HG03354 (cell line): Measurements from ENCODE around the gene NPIPA2.
"Not testable (repeated sequence)": the region's sequence is repeated elsewhere in the genome, so short reads cannot be mapped to it uniquely, and the experiment has no call there.

Experiments used
- ATAC-seq: cut with Tn5 transposase; IDR thresholded peaks from one replicate; pipeline ENCODE4 v1.9.1; 2021; ENCODE audit warnings: mild to moderate bottlenecking; ENCODE audit not compliant: unreplicated experiment, poor library complexity, severe bottlenecking

The NPIPA2 gene

DNA sequence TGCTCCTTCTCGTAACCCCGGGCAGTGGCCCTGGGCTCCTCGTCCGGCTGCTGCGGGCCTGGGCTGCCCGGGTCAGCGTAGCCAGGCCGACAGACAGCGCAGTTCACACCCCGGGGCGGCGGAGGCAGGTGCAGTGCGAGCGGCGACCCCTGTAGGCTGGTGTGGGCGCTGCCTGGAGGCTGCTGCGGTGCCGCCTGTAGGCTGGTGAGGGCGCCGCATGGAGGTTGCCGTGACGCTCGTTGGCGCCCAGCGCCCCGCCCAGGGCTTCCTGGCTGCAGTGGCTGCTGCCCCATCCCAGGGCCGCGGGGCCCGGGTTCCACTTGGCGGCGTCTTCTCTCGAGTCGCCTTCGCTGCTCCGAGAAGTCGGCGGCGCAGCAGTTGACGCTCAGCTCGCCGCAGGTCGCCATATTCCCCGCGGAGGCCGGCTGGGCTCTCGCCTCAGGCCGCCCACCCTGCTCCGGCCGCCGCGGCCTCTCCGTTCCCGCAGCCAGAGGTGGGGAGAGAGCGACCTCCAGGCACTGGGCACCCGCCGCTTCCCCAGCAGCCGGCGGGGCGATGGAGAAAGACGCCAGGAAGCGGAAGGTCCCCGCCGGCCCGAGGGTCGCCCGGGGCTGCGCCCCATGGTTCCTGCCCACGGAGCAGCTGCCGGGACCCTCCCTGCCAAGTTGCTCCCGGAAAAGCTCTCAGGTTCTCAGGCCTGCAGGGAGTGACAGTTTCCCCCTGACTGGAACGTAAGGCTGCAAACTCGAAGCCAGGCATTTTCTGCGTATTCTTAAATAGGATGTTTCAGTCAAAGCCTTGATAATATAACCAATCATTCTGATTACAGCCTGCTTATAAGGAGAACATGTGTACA, at the start of gene NPIPA2:
Gene NPIPA2, plus strand, starts transcription at position 261 of the 856 bp plus-strand sequence. CDS start 5,533 bp downstream, outside the sequence.
- peak; percentile 99 for ATAC-seq

GRCh38 chr16:14694129-14694528, 48.2 kb upstream of the NPIPA2 start, which contains the start of gene PLA2G10:
Gene PLA2G10, minus strand, starts transcription at chr16:14694308. Its CDS starts 79 bp downstream, at chr16:14694229.
- ATAC-seq = not testable (repeated sequence)

DNA sequence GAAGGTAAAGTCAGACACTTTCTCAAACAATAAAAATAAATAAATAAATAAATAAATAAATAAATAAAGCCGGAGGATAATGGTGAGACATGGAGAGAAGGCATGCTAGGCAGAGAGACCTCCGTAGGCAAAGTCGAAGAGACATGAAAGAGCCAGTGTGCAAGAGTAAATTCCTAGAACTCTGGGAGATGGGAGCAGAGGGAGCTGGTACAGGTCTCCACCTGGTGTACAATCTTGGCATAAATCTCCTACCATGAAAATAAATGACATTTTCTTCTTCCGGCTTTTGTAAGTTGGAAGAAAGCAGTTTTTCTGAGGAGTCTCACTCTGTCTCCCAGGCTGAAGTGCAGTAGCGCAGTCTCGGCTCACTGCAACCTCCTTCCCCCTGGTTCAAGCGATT, 40.5 kb upstream of the NPIPA2 start:
- not testable (repeated sequence) for ATAC-seq

GRCh38 chr16:14702672-14703071, 39.7 kb upstream of the NPIPA2 start:
- ATAC-seq = not testable (repeated sequence)

- ATAC-seq = peak; percentile 99
Observed at GRCh38 chr16:14703156-14704011, 38.9 kb upstream of the NPIPA2 start, which contains the start of gene NPIPA3. Gene NPIPA3, plus strand, starts transcription at chr16:14703411. Its CDS starts 5,533 bp downstream, at chr16:14708944.

DNA sequence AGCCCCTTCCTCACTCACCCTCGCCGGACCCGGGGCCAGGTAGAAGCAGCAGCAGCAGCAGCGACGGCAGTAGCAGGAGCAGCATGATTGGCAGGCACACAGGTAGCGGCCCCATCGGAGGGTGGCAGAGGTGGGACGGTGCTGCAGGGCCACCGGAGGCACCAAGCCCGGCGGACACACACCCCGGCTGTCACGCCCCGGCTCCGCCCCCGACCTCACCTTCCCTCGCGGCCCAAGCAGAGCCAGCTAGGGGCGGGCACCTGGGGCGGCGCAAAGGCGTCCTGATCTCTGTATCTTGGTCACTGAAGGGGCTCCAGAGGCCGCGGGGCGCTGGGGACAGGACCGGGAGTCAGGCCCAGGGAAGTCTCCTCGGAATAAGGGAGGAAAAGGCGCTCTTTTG, 9.1 kb upstream of the NPIPA2 start:
- not testable (repeated sequence) for ATAC-seq

- ATAC-seq = not testable (repeated sequence)
Observed at GRCh38 chr16:14740832-14741385, 1.4 kb upstream of the NPIPA2 start.

DNA sequence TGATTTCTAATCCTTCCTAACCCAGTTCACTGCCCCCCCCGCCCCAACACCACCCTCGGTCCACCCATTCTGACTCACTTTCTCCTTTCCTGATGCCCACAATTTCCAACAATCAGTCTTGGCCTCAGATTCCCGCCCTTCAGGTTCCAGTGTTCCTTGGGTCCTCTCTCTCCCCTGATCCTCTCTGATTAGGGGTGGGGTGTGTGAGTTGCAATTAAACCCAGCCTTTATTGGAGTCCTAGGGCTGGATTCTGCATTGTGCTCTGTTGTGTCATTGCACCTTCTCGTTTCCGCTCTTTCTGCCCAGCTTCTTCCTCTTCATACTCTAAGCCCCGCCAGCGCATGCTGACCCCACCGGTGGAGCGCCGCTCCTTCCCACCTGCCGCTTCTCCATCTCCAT, 539 bp upstream of the NPIPA2 start:
- ATAC-seq = not testable (repeated sequence)

- ATAC-seq = not testable (repeated sequence)
Observed at GRCh38 chr16:14773654-14774053, 31.3 kb downstream of the NPIPA2 start.

DNA sequence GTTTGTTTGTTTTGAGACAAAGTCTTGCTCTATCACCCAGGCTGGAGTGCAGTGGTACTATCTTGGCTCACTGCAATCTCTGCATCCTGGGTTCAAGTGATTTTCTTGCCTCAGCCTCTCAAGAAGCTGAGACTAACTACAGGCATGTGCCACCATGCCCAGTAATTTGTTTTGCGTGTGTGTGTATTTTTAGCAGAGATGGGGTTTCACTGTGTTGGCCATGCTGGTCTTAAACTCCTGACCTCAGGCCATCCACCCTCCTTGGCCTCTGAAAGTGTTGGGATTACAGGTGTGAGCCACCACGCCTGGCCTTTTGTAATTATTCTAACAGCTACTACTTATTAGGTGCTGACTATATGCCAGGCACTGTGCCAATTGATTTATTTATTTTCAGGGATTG, 33.3 kb downstream of the NPIPA2 start:
- not testable (repeated sequence) for ATAC-seq

- ATAC-seq = not testable (repeated sequence)
Observed at GRCh38 chr16:14776763-14777162, 34.4 kb downstream of the NPIPA2 start.

GRCh38 chr16:14779368-14779877, 37.1 kb downstream of the NPIPA2 start:
- not testable (repeated sequence) for ATAC-seq

DNA sequence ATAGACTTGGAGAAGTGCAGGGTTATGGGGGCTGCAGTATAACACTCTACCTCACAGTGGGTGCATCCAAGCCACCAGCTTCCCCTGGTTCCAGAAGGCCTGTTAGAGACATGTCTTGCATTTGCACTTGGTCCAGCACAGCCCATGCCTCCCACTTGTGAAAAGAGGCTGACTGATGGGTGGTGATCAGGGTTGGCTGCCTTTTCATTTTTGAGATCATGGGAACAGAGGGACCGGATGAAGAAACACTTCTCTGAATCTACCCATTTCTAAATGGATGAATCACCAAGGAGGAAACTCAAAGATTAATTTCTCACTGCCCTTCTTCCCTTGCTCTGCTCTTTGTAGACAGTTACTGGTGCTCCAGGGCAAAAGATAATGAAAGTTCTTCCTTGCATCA, 43.8 kb downstream of the NPIPA2 start:
- ATAC-seq = not testable (repeated sequence)

GRCh38 chr16:14789577-14789976, 47.2 kb downstream of the NPIPA2 start:
- not testable (repeated sequence) for ATAC-seq

- not testable (repeated sequence) for ATAC-seq
Observed at GRCh38 chr16:14790320-14790956, 48.1 kb downstream of the NPIPA2 start.

DNA sequence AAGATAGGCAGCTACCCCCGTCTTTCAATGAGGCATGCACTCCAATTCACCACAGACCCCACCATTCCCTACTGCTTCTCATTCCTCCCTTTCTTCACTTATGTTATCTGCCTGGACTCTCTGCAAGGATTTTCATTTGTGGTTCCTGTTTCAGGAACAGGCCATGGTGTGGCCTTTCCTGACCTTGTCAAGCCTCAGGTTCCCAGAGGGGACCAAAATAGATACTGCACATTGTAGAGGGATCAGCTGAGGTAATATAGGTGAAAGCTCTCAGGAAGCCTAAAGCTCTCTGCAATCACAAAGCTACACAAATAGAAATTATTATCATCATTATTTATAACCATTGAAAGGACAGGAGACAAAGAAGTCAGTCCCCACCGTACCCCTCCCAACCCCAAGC, 50.6 kb downstream of the NPIPA2 start:
- ATAC-seq = not testable (repeated sequence)

GRCh38 chr16:14797558-14797957, 55.2 kb downstream of the NPIPA2 start:
- not testable (repeated sequence) for ATAC-seq

GRCh38 chr16:14803577-14803976, 61.2 kb downstream of the NPIPA2 start:
- ATAC-seq = not testable (repeated sequence)

GRCh38 chr16:14807184-14807678, 64.9 kb downstream of the NPIPA2 start:
- ATAC-seq = not testable (repeated sequence)
